OCI-LY7 (cell line): ENCODE data around the gene FBXL3.

ENCODE experiments used
- EZH2phosphoT487 ChIP-seq: fragments of 200-600 bp; sonication (generic); IDR thresholded peaks from 2 replicates; pipeline ENCODE4 v1.6.1; 2018; ENCODE audit warnings: low read depth, borderline replicate concordance, mild to moderate bottlenecking, mixed run types, antibody characterized with exemption, low read length, moderate library complexity, mixed read lengths
- TF ChIP-seq, protein P1 (sequence below): fragments of 200-600 bp; sonication (generic); conservative IDR thresholded peaks from 2 replicates; pipeline ENCODE4 v1.5.1; 2014; ENCODE audit warnings: mild to moderate bottlenecking, antibody characterized with exemption, low read length, moderate library complexity, mixed read lengths

DNA sequence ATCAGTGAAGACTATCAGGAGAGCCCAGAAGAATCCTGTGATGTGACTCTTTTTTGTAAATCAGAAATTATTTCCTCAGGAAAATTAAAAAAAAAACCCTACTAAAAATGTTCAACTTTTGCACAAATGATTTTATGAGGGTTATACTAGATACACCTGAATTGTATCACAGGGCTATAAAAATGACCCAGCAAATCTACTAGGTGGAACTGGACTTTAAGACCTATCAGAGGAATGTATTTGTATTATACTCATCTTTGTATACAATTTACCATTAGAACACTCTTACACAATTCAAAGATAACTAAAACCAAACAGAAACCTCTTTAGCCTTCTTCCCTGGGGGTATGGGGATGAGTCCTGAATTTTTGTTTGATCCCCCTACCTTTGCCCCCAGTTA is 7.2 kb downstream of the FBXL3 start:
- TF ChIP-seq, protein P1, sequence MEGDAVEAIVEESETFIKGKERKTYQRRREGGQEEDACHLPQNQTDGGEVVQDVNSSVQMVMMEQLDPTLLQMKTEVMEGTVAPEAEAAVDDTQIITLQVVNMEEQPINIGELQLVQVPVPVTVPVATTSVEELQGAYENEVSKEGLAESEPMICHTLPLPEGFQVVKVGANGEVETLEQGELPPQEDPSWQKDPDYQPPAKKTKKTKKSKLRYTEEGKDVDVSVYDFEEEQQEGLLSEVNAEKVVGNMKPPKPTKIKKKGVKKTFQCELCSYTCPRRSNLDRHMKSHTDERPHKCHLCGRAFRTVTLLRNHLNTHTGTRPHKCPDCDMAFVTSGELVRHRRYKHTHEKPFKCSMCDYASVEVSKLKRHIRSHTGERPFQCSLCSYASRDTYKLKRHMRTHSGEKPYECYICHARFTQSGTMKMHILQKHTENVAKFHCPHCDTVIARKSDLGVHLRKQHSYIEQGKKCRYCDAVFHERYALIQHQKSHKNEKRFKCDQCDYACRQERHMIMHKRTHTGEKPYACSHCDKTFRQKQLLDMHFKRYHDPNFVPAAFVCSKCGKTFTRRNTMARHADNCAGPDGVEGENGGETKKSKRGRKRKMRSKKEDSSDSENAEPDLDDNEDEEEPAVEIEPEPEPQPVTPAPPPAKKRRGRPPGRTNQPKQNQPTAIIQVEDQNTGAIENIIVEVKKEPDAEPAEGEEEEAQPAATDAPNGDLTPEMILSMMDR: no peak
- TF ChIP-seq EZH2phosphoT487: no peak
